Vagina (tissue), 2 donors: Measurements from ENCODE around the gene NFIA.

Experiments
- CTCF ChIP-seq, 3 experiments: fragments of 450-650 bp in 2 of 3; fragments of 200-600 bp in 1 of 3; sonication (generic) in 1 of 3; IDR thresholded peaks; one replicate each; pipeline ENCODE4 v1.5.1; 2017 to 2019; ENCODE audit warnings: antibody characterized with exemption in 3 of 3, mild to moderate bottlenecking in 2 of 3, moderate library complexity in 2 of 3
- POLR2A ChIP-seq, 2 donors: fragments of 450-650 bp; IDR thresholded peaks; one replicate each; pipeline ENCODE4 v1.6.1; 2017; ENCODE audit warnings: antibody characterized with exemption in 2 of 2, mild to moderate bottlenecking in 2 of 2, moderate library complexity in 2 of 2

GRCh38 chr1:61376151-61376550 lies 293.8 kb downstream of the NFIA start:
- TF ChIP-seq CTCF (IDR thresholded peaks at IDR 0.05), result no peak
- TF ChIP-seq POLR2A (IDR thresholded peaks at IDR 0.05), result no peak
